Dermis microvascular lymphatic vessel endothelial cell (primary cell): ENCODE results near the gene PRRT1. TPM values are rescaled to one million over a fixed set of nuclear protein-coding genes. Genes with fewer than 3 reads are reported as not detected.
"Not testable (repeated sequence)": the region's sequence is repeated elsewhere in the genome, so short reads cannot be mapped to it uniquely, and the experiment has no call there.

Source experiments
- DNase-seq, 2 donors: peaks; one replicate each; pipeline versions ENCODE4 v3.0.0 to v3.0.0-alpha.2; 2010; ENCODE audit warnings: low read depth in 2 of 2
- total RNA-seq: library from RNA; depleted of rRNA; stranded (reverse); fragments of >200 nt; gene quantifications from 2 replicates; pipeline ENCODE4 v1.2.1, GENCODE V29; 2014

PRRT1 gene
- total RNA-seq, 1 donor from 2014 or later: under 0.01 TPM

- no peak for DNase-seq
Observed at GRCh38 chr6:32151181-32151862, 417 bp downstream of the PRRT1 start.

GRCh38 chr6:32149932-32150870, 1.5 kb downstream of the PRRT1 start:
- no peak for DNase-seq

- DNase-seq: no peak
Observed at GRCh38 chr6:32149092-32149755, 2.5 kb downstream of the PRRT1 start.

GRCh38 chr6:32148289-32149091, 3.2 kb downstream of the PRRT1 start:
- peak in 1 of 2 donors; percentile 71 for DNase-seq

- no peak for DNase-seq
Observed at GRCh38 chr6:32147401-32148132, 4.2 kb downstream of the PRRT1 start.

- no peak for DNase-seq
Observed at GRCh38 chr6:32146687-32147086, 5.1 kb downstream of the PRRT1 start.

GRCh38 chr6:32146287-32146686, 5.5 kb downstream of the PRRT1 start:
- no peak for DNase-seq

GRCh38 chr6:32144238-32144637, 7.5 kb downstream of the PRRT1 start:
- not testable (repeated sequence) for DNase-seq

GRCh38 chr6:32140420-32141046, 11.2 kb downstream of the PRRT1 start:
- no peak for DNase-seq

GRCh38 chr6:32139590-32139989, 12.1 kb downstream of the PRRT1 start:
- no peak for DNase-seq

GRCh38 chr6:32137454-32137853, 14.3 kb downstream of the PRRT1 start:
- no peak for DNase-seq

- no peak for DNase-seq
Observed at GRCh38 chr6:32133786-32134185, 18.0 kb downstream of the PRRT1 start.

- DNase-seq: no peak
Observed at GRCh38 chr6:32132110-32132509, 19.6 kb downstream of the PRRT1 start.

- DNase-seq: no peak
Observed at GRCh38 chr6:32131439-32131948, 20.2 kb downstream of the PRRT1 start.

GRCh38 chr6:32129297-32130088, 22.2 kb downstream of the PRRT1 start:
- no peak for DNase-seq

- no peak for DNase-seq
Observed at GRCh38 chr6:32128751-32129296, 22.9 kb downstream of the PRRT1 start.

- DNase-seq: peak; percentile 99 to 100
Observed at GRCh38 chr6:32127717-32128592, 23.8 kb downstream of the PRRT1 start, which contains the start of gene ATF6B. ATF6B (minus strand) TSS chr6:32128246; CDS start chr6:32128207, 39 bp downstream.

- no peak for DNase-seq
Observed at GRCh38 chr6:32127409-32127716, 24.4 kb downstream of the PRRT1 start.
